K562 (cell line): Measurements from ENCODE around the gene NFIC. TPM values are rescaled to one million over a fixed set of nuclear protein-coding genes. Genes with fewer than 3 reads are reported as not detected.

ENCODE experiments used
- ARNT ChIP-seq, 2 experiments: fragments of 450-650 bp; IDR thresholded peaks; 2 replicates each; pipeline ENCODE4 v1.6.1; 2016; ENCODE audit warnings: mild to moderate bottlenecking in 1 of 2
- CBX8 ChIP-seq: fragments of 200-600 bp; sonication (generic); IDR thresholded peaks from 2 replicates; pipeline ENCODE4 v1.6.1; 2012; ENCODE audit warnings: borderline replicate concordance, mixed run types, low read depth, mild to moderate bottlenecking, moderate library complexity, mixed read lengths, low read length, control low read depth, inconsistent platforms; ENCODE audit not compliant: poor library complexity, severe bottlenecking; ENCODE audit errors: extremely low read depth
- GATA2 ChIP-seq: sonication (generic); formaldehyde crosslinking; IDR thresholded peaks from 2 replicates; pipeline ENCODE4 v1.4.0; 2020; ENCODE audit warnings: mild to moderate bottlenecking, missing genetic modification reagents
- HMGN3 ChIP-seq: IDR thresholded peaks from 2 replicates; pipeline ENCODE4 v1.6.1; 2011; ENCODE audit warnings: borderline replicate concordance, low read depth, mild to moderate bottlenecking, mixed read lengths, low read length; ENCODE audit not compliant: insufficient read length; ENCODE audit errors: extremely low read depth
- KLF6 ChIP-seq: fragments of 250-450 bp; sonication (Bioruptor Pico); IDR thresholded peaks from 2 replicates; pipeline ENCODE4 v1.4.0; 2020; ENCODE audit warnings: mild to moderate bottlenecking, moderate library complexity, borderline replicate concordance
- MTA2 ChIP-seq: fragments of 450-650 bp; IDR thresholded peaks from 2 replicates; pipeline ENCODE4 v1.6.1; 2016; ENCODE audit warnings: low read depth
- NR2C2 ChIP-seq, 2 experiments: fragments of 200-800 bp in 1 of 2; sonication (Bioruptor generic) in 1 of 2; sonication (generic) in 1 of 2; formaldehyde crosslinking in 1 of 2; IDR thresholded peaks; 2 replicates each; pipeline versions ENCODE4 v1.6.1 to v1.8.0; 2016 to 2022; ENCODE audit warnings: mild to moderate bottlenecking in 1 of 2, missing compliant biosample characterization in 1 of 2, missing genetic modification characterization in 1 of 2, missing genetic modification reagents in 1 of 2
- POLR3A ChIP-seq: IDR thresholded peaks from 2 replicates; pipeline ENCODE4 v1.6.1; 2011; ENCODE audit warnings: borderline replicate concordance, mild to moderate bottlenecking, moderate library complexity; ENCODE audit not compliant: insufficient read length, insufficient read depth; ENCODE audit errors: extremely low read depth
- SNIP1 ChIP-seq: fragments of 450-650 bp; IDR thresholded peaks from 2 replicates; pipeline ENCODE4 v1.7.1; 2017; ENCODE audit warnings: low read depth, mild to moderate bottlenecking
- ZNF561 ChIP-seq: fragments of 450-650 bp; formaldehyde crosslinking; conservative IDR thresholded peaks from 2 replicates; pipeline ENCODE4 v1.4.0; 2020; ENCODE audit warnings: mild to moderate bottlenecking, moderate library complexity
- polyA plus RNA-seq, 8 experiments: library from polyadenylated mRNA; depleted of rRNA in 4 of 8; stranded (reverse) in 5 of 8; unstranded in 3 of 8; fragments of >200 nt; fragmentation: Nextera tagmentation in 2 of 8; fragmentation: Illumina TruSeq in 1 of 8; extraction: Ambion mirVana in 2 of 8; extraction: Trizol in 1 of 8; gene quantifications; 2 replicates each; pipeline versions ENCODE4 v1.2.1 to v1.2.3, GENCODE V29; 2011 to 2014; ENCODE audit warnings: inconsistent platforms in 1 of 8, missing spikeins in 1 of 8
- total RNA-seq, 7 experiments: library from RNA; depleted of rRNA in 6 of 7; stranded (reverse); fragments of >200 nt in 6 of 7; fragmentation: Illumina TruSeq in 2 of 7; extraction: Trizol in 2 of 7; gene quantifications; 2 replicates each; pipeline versions ENCODE4 v1.2.1 to v1.2.3, GENCODE V29; 2011 to 2021; ENCODE audit warnings: low replicate concordance in 1 of 7
- TF ChIP-seq, protein P1 (sequence below), 2 experiments: IDR thresholded peaks; 2 replicates each; pipeline ENCODE4 v1.6.1; 2011; ENCODE audit warnings: borderline replicate concordance in 1 of 2, control low read depth in 1 of 2, low read depth in 1 of 2, low read length in 1 of 2, mild to moderate bottlenecking in 1 of 2, mixed read lengths in 1 of 2, moderate library complexity in 1 of 2; ENCODE audit not compliant: insufficient read depth in 1 of 2, insufficient read length in 1 of 2, poor library complexity in 1 of 2, severe bottlenecking in 1 of 2; ENCODE audit errors: extremely low read depth in 1 of 2
- TF ChIP-seq, protein P2 (sequence below): sonication (generic); formaldehyde crosslinking; IDR thresholded peaks from 2 replicates; pipeline ENCODE4 v1.8.1; 2023; ENCODE audit warnings: mild to moderate bottlenecking, missing genetic modification reagents
- TF ChIP-seq, protein P3 (sequence below): IDR thresholded peaks from 2 replicates; pipeline ENCODE4 v1.6.1; 2011; ENCODE audit not compliant: insufficient read length; ENCODE audit errors: extremely low read depth
- TF ChIP-seq, protein P4 (sequence below): fragments of 250-450 bp; sonication (Bioruptor Pico); IDR thresholded peaks from 2 replicates; pipeline ENCODE4 v1.5.0; 2020; ENCODE audit warnings: mild to moderate bottlenecking, borderline replicate concordance
- TF ChIP-seq, protein P5 (sequence below): conservative IDR thresholded peaks from 2 replicates; pipeline ENCODE4 v1.6.1; 2011; ENCODE audit warnings: low read depth, mild to moderate bottlenecking, low read length; ENCODE audit not compliant: control insufficient read depth

Gene NFIC
- total and polyA plus RNA-seq, 9 of the 15 experiments (the other 6 are each of a cell fraction or from before 2014, with no cell fraction given) = 0.71 to 62.1 (median 6.9) TPM

DNA sequence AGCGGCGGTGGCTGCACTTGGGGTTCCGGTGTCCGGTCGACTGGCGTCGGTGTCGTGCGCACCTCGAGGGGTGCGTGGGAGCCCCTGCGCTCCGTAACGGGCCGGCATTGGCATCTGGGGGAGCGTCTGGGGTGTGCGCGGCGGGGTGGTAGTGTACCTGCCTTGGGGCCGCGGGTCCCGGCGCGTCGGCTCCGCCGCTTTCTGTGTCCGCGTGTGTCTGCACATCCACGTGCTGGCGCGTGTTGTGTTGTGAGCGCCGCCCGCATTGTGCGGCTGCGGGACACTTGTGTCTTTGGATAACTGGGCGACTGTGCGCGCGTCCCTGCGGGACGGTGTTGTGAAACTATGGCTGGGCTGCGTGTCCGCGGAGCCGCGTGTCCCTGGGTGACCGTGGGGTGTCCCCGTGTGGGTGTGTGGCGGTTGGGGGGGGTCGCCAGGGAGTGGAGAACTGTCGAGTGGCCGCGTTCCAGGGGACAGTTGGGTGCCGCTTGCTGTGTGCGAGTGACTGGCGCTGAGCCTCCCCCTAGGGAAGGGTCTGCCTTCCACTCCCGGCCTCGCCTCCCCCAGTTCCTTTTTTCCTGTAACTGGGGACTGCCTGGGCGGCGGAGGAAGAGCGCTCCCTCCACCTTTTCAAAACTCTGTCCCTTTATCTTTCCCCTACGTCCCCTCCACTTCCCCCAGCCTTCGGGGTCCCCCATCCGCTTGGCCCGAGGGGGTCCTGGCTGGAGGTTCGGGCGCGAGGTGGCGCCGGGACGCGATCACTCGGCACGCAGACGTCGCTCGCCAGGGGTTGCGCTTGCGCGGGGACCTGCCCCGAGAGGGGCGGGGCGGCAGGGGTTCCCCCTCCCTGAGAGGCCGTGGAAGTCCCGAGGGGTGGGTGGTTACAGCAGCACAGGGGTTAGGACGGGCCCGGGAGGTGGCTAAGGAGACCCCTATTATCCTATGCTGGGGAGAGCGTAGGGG lies 5.7 kb upstream of the NFIC start (continued):
- no peak for TF ChIP-seq SNIP1
- TF ChIP-seq ARNT (IDR thresholded peaks at IDR 0.05) = no peak
- 0 out of 2 replicates have a peak, but pooled peaks have one; percentile 37 for TF ChIP-seq NR2C2 (CRISPR knock-in tag; IDR thresholded peaks at IDR 0.05)
- no peak for TF ChIP-seq NR2C2 (tag; IDR thresholded peaks at IDR 0.05)
- TF ChIP-seq, protein P1, sequence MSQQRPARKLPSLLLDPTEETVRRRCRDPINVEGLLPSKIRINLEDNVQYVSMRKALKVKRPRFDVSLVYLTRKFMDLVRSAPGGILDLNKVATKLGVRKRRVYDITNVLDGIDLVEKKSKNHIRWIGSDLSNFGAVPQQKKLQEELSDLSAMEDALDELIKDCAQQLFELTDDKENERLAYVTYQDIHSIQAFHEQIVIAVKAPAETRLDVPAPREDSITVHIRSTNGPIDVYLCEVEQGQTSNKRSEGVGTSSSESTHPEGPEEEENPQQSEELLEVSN (IDR thresholded peaks at IDR 0.05; ENCODE audit: borderline replicate concordance in 1 of 2, extremely low read depth in 1 of 2, insufficient read depth in 1 of 2, insufficient read length in 1 of 2, low read depth in 1 of 2, low read length in 1 of 2, poor library complexity in 1 of 2, severe bottlenecking in 1 of 2) = peak; percentile 71 to 84
- no peak for TF ChIP-seq ZNF561
- TF ChIP-seq KLF6 = no peak
- no peak for TF ChIP-seq CBX8
- TF ChIP-seq, protein P2, sequence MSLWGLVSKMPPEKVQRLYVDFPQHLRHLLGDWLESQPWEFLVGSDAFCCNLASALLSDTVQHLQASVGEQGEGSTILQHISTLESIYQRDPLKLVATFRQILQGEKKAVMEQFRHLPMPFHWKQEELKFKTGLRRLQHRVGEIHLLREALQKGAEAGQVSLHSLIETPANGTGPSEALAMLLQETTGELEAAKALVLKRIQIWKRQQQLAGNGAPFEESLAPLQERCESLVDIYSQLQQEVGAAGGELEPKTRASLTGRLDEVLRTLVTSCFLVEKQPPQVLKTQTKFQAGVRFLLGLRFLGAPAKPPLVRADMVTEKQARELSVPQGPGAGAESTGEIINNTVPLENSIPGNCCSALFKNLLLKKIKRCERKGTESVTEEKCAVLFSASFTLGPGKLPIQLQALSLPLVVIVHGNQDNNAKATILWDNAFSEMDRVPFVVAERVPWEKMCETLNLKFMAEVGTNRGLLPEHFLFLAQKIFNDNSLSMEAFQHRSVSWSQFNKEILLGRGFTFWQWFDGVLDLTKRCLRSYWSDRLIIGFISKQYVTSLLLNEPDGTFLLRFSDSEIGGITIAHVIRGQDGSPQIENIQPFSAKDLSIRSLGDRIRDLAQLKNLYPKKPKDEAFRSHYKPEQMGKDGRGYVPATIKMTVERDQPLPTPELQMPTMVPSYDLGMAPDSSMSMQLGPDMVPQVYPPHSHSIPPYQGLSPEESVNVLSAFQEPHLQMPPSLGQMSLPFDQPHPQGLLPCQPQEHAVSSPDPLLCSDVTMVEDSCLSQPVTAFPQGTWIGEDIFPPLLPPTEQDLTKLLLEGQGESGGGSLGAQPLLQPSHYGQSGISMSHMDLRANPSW = peak; percentile 45; the same call in 1 of the 2 replicates
- TF ChIP-seq, protein P3, sequence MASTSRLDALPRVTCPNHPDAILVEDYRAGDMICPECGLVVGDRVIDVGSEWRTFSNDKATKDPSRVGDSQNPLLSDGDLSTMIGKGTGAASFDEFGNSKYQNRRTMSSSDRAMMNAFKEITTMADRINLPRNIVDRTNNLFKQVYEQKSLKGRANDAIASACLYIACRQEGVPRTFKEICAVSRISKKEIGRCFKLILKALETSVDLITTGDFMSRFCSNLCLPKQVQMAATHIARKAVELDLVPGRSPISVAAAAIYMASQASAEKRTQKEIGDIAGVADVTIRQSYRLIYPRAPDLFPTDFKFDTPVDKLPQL = no peak
- TF ChIP-seq MTA2 = no peak
- no peak for TF ChIP-seq POLR3A
- TF ChIP-seq, protein P4, sequence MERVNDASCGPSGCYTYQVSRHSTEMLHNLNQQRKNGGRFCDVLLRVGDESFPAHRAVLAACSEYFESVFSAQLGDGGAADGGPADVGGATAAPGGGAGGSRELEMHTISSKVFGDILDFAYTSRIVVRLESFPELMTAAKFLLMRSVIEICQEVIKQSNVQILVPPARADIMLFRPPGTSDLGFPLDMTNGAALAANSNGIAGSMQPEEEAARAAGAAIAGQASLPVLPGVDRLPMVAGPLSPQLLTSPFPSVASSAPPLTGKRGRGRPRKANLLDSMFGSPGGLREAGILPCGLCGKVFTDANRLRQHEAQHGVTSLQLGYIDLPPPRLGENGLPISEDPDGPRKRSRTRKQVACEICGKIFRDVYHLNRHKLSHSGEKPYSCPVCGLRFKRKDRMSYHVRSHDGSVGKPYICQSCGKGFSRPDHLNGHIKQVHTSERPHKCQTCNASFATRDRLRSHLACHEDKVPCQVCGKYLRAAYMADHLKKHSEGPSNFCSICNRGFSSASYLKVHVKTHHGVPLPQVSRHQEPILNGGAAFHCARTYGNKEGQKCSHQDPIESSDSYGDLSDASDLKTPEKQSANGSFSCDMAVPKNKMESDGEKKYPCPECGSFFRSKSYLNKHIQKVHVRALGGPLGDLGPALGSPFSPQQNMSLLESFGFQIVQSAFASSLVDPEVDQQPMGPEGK (CRISPR knock-in tag) = no peak
- TF ChIP-seq HMGN3 = no peak
- TF ChIP-seq, protein P5, sequence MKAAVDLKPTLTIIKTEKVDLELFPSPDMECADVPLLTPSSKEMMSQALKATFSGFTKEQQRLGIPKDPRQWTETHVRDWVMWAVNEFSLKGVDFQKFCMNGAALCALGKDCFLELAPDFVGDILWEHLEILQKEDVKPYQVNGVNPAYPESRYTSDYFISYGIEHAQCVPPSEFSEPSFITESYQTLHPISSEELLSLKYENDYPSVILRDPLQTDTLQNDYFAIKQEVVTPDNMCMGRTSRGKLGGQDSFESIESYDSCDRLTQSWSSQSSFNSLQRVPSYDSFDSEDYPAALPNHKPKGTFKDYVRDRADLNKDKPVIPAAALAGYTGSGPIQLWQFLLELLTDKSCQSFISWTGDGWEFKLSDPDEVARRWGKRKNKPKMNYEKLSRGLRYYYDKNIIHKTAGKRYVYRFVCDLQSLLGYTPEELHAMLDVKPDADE = 0 out of 2 replicates have a peak, but pooled peaks have one; percentile 14
- TF ChIP-seq GATA2 (CRISPR knock-in tag) = no peak
